ENCODE measurements around the gene ST7.

DNA sequence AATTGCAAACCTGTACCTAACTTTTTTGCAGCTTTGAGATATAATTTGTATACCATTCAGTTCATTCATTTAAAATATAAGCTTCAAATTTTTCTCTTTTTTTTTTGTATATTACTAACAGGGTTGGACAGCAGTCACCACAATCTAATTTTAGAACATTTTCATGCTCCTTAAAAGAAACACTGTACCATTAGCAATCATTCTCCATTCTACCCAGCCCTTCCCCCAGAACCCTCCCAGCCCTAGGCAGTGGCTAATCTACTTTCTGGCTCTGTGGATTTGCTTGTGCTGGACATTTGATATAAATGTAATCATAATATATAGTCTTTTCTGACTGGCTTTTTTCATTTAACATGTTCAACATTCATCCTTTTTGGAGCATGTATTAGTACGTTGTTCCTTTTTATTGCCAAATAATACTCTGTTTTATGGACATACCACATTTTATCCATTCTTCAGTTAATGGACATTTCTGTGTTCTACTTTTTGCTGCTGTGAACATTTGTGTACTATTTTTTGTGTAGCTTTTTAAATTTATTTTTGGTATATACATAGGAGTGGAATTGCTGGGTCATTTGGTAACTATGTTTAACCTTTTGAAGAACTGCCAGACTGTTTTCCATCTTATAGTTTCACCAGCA, 40.9 kb upstream of the ST7 start:
- TF ChIP-seq, protein P1, sequence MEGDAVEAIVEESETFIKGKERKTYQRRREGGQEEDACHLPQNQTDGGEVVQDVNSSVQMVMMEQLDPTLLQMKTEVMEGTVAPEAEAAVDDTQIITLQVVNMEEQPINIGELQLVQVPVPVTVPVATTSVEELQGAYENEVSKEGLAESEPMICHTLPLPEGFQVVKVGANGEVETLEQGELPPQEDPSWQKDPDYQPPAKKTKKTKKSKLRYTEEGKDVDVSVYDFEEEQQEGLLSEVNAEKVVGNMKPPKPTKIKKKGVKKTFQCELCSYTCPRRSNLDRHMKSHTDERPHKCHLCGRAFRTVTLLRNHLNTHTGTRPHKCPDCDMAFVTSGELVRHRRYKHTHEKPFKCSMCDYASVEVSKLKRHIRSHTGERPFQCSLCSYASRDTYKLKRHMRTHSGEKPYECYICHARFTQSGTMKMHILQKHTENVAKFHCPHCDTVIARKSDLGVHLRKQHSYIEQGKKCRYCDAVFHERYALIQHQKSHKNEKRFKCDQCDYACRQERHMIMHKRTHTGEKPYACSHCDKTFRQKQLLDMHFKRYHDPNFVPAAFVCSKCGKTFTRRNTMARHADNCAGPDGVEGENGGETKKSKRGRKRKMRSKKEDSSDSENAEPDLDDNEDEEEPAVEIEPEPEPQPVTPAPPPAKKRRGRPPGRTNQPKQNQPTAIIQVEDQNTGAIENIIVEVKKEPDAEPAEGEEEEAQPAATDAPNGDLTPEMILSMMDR (IDR thresholded peaks at IDR 0.05; ENCODE audit: poor library complexity) = no peak
- TF ChIP-seq EZH2 (IDR thresholded peaks at IDR 0.05; ENCODE audit: borderline replicate concordance) (no peak), EZH2phosphoT487 (IDR thresholded peaks at IDR 0.05; ENCODE audit: low read depth, severe bottlenecking, unreplicated experiment) (no peak)

Measured in hepatocyte (in vitro differentiated cells).